Activated CD4-positive, alpha-beta T cell treated with anti-CD3 and anti-CD28 coated beads, Interleukin-2, Interleukin-6, amounts not matched to agents 100 ng/mL and 50 ng/mL, durations not matched to agents 16 hours and 8 hours (primary cell): ENCODE data around the gene CFAP99.
"Not testable (repeated sequence)": the region's sequence is repeated elsewhere in the genome, so short reads cannot be mapped to it uniquely, and the experiment has no call there.

ENCODE experiments used
- DNase-seq: peaks from one replicate; pipeline ENCODE4 v3.0.0-alpha.2; 2020

The CFAP99 gene

GRCh38 chr4:2412885-2413716 is 5.7 kb upstream of the CFAP99 start:
- peak; percentile 97 for DNase-seq

GRCh38 chr4:2413821-2414610 is 4.7 kb upstream of the CFAP99 start:
- DNase-seq, result peak; percentile 61

GRCh38 chr4:2415213-2415612 is 3.5 kb upstream of the CFAP99 start:
- no peak for DNase-seq

- DNase-seq, result no peak
Measured at GRCh38 chr4:2415881-2416563, 2.7 kb upstream of the CFAP99 start.

GRCh38 chr4:2416564-2417225 is 2.1 kb upstream of the CFAP99 start:
- DNase-seq, result peak; percentile 57

- DNase-seq, result peak; percentile 21
Measured at GRCh38 chr4:2417226-2417764, 1.5 kb upstream of the CFAP99 start.

- DNase-seq, result no peak
Measured at GRCh38 chr4:2417765-2418649, 748 bp upstream of the CFAP99 start, which contains the start of gene ZFYVE28. ZFYVE28 (minus strand) TSS chr4:2418645; CDS start chr4:2418323, 322 bp downstream.

GRCh38 chr4:2419814-2420213 is 1.1 kb downstream of the CFAP99 start:
- no peak for DNase-seq

GRCh38 chr4:2421928-2422327 is 3.2 kb downstream of the CFAP99 start:
- no peak for DNase-seq

GRCh38 chr4:2423066-2423465 is 4.3 kb downstream of the CFAP99 start:
- DNase-seq, result no peak

- DNase-seq, result no peak
Measured at GRCh38 chr4:2423695-2424094, 4.9 kb downstream of the CFAP99 start.

GRCh38 chr4:2424581-2424980 is 5.8 kb downstream of the CFAP99 start:
- DNase-seq, result no peak

- DNase-seq, result no peak
Measured at GRCh38 chr4:2425386-2426068, 6.8 kb downstream of the CFAP99 start.

GRCh38 chr4:2426069-2426397 is 7.3 kb downstream of the CFAP99 start:
- no peak for DNase-seq

- no peak for DNase-seq
Measured at GRCh38 chr4:2426711-2427275, 8.0 kb downstream of the CFAP99 start.

GRCh38 chr4:2427383-2428334 is 8.9 kb downstream of the CFAP99 start:
- DNase-seq, result no peak

- no peak for DNase-seq
Measured at GRCh38 chr4:2428496-2429213, 9.9 kb downstream of the CFAP99 start.

GRCh38 chr4:2429945-2430757 is 11.4 kb downstream of the CFAP99 start:
- DNase-seq, result not testable (repeated sequence)
